GM23248 (cell line): Measurements from ENCODE around the gene WFDC1.

Experiments
- EZH2 ChIP-seq: fragments of 200-600 bp; sonication (generic); IDR thresholded peaks from 2 replicates; pipeline ENCODE4 v1.6.1; 2018; ENCODE audit warnings: antibody characterized with exemption, mild to moderate bottlenecking; ENCODE audit not compliant: insufficient read depth, poor library complexity, severe bottlenecking
- EZH2phosphoT487 ChIP-seq: fragments of 200-600 bp; sonication (generic); IDR thresholded peaks from 2 replicates; pipeline ENCODE4 v1.6.1; 2018; ENCODE audit warnings: antibody characterized with exemption, moderate library complexity, mild to moderate bottlenecking, low read depth; ENCODE audit not compliant: insufficient read depth

DNA sequence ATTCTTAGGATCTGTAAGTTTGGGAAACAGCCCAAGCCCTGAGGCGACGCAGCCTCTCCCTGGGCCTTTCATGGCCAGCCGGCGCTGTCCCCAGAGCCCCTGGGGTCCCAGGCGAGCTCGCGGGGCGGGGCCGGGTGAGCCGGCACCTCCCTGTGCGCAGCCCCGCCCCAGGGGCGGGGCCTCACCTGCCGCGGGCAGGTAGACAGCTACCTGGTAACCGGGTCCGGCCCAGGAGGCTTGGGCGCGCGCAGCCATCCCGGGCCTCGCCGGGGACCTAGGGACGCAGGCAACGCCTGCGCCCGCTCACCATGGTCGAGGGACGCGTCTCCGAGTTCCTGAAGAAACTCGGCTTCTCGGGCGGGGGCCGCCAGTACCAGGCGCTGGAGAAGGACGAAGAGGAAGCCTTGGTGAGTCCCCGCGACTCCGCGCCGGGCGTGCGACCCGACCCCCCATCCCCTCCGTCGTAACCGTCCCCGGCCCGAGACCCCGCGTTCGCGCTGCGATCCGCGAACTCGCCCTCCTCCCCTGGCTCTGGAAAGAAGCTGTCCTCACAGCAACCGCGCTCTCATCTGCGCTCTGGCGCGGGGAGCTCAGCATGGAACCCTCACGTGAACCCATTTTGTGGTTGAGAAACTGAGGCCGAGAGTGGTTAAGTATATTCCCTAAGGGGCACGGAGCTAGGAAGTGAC is 73.8 kb downstream of the WFDC1 start, which contains the start of gene ATP2C2:
- TF ChIP-seq EZH2 (no peak), EZH2phosphoT487 (no peak)
